Mesenteric fat pad (tissue), 1 donor: ENCODE data around the gene RFWD3. TPM values are rescaled to one million over a fixed set of nuclear protein-coding genes. Genes with fewer than 3 reads are reported as not detected.
"Not testable (repeated sequence)": the region's sequence is repeated elsewhere in the genome, so short reads cannot be mapped to it uniquely, and the experiment has no call there.

ENCODE experiments used
- DNase-seq: peaks from one replicate; pipeline ENCODE4 v3.0.0-alpha.2; 2020; ENCODE audit warnings: low spot score
- long read RNA-seq: library from polyadenylated mRNA; unstranded; transcript quantifications from one replicate; pipeline ENCODE4 v2.0.0, GENCODE V29; 2020
- total RNA-seq: library from RNA; stranded (reverse); fragmentation: NEBNext Ultra II Directional; extraction: Animal tissue kit (Norgen Biotek cat#: 25700); gene quantifications from one replicate; pipeline ENCODE4 v1.2.1, GENCODE V29; 2021
- donor health status: DM: yes; HTN: yes; CAD: no.

Gene RFWD3, protein sequence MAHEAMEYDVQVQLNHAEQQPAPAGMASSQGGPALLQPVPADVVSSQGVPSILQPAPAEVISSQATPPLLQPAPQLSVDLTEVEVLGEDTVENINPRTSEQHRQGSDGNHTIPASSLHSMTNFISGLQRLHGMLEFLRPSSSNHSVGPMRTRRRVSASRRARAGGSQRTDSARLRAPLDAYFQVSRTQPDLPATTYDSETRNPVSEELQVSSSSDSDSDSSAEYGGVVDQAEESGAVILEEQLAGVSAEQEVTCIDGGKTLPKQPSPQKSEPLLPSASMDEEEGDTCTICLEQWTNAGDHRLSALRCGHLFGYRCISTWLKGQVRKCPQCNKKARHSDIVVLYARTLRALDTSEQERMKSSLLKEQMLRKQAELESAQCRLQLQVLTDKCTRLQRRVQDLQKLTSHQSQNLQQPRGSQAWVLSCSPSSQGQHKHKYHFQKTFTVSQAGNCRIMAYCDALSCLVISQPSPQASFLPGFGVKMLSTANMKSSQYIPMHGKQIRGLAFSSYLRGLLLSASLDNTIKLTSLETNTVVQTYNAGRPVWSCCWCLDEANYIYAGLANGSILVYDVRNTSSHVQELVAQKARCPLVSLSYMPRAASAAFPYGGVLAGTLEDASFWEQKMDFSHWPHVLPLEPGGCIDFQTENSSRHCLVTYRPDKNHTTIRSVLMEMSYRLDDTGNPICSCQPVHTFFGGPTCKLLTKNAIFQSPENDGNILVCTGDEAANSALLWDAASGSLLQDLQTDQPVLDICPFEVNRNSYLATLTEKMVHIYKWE
- 14.7 TPM for total RNA-seq
- long read RNA-seq, partial matches to known transcripts = 2 of 6 reads
- long read RNA-seq, other reads (novel, unspliced or antisense) = 2 of 6 reads

GRCh38 chr16:74666425-74667254 is at the start of gene RFWD3:
Gene RFWD3, minus strand, starts transcription at chr16:74666877. Its CDS starts 5,428 bp downstream, at chr16:74661449.
- peak; percentile 96 for DNase-seq

DNA sequence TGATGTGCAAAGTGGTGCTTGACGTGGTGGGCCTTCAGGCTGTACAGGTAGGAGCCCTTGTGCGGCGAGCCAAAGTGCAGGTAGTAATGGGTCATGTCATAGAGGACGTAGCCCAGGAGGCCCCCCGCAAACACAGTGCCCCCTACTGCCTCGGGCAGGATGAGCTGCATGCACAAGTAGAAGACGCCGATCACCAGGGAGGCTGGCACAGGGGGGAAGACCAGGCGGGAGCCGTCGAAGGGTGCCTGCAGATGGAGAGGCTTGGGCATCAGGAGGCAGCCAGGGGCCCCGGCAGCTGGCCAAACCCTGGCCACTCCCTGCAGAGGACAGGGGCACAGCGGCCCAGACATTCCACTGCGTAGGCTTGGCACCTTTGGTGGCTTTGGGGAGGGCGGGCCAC is 49.7 kb upstream of the RFWD3 start:
- no peak for DNase-seq

DNA sequence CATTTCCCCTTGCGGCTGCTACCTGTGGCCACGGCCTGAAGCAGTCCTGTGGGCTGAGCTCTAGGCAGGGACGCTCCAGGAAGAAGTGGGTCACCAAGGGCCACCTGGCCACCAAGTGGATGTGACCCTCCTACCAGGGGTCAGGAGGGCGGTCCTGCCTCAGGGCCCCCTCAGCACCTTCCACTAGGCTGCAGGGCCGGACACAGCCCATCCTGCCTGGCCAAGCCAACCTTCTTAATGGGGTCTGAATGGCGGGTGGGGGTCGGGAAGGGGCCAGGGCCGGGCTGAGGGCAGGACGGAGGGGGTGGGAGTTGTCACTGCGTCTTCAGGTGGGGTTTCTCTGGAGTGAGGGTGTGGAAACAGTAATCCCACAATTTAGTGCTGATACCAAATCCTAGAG is 47.2 kb upstream of the RFWD3 start:
- no peak for DNase-seq

DNA sequence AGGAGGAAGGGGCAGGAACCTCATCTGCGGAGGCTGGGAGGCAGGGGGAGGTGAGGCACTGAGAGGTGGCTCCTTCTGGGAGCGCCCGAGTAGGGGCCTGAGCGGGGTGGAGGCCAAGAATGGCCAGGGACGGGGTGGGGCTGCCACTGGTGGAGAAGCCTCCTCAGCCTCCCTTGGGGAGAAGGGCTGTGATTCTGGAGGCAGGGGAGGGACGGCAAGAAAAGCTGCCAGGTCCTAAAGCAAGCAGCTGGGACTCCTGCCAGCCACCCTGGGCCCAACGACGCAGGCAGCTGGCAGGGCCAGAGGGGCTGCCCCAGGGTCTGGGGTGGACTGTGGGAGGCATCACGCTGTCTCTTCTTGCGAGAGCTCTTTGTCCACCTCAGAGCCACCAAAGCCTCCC is 46.6 kb upstream of the RFWD3 start:
- DNase-seq = peak; percentile 84

GRCh38 chr16:74711938-74712337 is 45.3 kb upstream of the RFWD3 start:
- DNase-seq = peak; percentile 86

GRCh38 chr16:74710401-74710800 is 43.7 kb upstream of the RFWD3 start:
- DNase-seq = peak; percentile 65

- peak; percentile 91 for DNase-seq
These were observed 42.8 kb upstream of the RFWD3 start for GRCh38 chr16:74709441-74709877.

GRCh38 chr16:74700438-74701225 is 34.0 kb upstream of the RFWD3 start, which contains the start of gene MLKL:
Gene MLKL, minus strand, starts transcription at chr16:74700862. Its CDS starts 5,105 bp downstream, at chr16:74695757.
- peak; percentile 91 for DNase-seq

GRCh38 chr16:74700116-74700437 is 33.4 kb upstream of the RFWD3 start:
- DNase-seq = peak; percentile 89

DNA sequence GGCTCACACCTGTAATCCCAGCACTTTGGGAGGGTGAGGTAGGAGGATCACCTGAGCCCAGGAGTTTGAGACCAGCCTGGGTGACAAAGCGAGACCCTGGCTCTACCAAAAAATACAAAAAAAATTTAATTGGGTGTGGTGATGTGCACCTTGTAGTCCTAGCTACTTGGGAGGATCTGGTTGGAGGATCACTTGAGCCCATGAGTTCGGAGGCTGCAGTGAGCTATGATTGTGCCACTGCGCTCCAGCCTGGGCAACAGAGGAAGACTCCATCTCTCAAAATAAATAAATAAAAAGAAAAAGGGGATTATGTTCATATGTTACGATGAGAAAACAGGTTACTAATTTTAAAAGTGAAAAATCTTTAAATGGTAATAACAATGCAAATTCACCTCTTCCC is 33.0 kb upstream of the RFWD3 start:
- peak; percentile 20 for DNase-seq

DNA sequence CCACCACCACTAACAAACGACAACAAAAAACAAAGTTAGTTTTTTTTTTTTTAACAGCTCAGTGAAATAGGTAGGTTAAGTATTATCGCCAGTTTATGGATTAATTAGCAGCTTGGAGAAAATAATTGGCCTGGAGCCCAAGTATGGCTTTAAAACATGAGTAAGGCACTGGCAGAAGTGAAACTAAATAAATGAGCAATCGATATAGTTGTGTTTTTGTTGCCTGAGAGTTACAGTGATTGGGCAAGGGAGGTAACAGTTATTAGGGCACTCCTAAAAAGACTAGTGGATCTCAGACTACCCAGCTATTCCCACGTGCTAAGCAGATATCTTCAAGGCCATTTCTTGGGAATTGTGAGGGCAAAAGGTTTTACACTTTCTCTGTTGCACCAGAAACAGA is 31.5 kb upstream of the RFWD3 start:
- no peak for DNase-seq

- DNase-seq = peak; percentile 89
These were observed 29.1 kb upstream of the RFWD3 start for GRCh38 chr16:74695450-74696422.

GRCh38 chr16:74691093-74691855 is 24.6 kb upstream of the RFWD3 start:
- DNase-seq = no peak

DNA sequence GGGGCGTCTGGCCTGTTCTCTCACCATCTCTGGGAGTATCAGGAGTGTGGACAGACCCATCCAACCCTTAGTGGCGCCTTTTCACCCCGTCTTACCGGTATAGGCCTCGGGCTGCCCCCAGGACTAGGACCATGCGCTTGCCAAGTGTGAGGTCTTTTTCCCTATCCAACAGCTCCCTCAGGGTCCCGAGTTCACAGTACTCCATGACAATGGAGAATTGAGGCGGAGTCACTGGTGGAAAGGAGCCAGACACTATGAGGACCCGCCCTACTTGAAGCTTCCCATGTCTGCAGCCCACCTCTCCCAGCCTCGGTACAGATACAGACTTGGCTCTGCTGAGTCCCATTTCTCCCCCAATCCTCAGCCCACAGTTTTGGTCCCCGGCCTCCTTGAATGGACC is 15.9 kb upstream of the RFWD3 start:
- no peak for DNase-seq

DNA sequence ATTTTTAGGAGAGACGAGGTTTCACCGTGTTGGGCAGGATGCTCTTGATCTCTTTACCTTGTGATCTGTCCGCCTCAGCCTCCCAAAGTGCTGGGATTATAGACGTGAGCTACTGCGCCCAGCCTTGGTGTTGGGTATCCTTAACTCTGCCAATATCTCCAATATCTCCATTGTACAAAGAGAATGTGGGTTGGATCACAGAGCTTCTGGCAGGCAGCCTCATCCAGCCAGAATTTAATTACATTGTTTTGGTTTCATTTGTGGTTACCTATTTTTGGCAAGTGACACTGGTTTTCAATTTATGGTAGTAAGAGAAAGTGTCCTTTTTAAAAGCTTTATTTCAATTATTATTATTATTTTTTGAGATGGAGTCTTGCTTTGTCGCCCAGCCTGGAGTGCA is 14.0 kb upstream of the RFWD3 start:
- DNase-seq = no peak

- DNase-seq = no peak
These were observed 13.3 kb upstream of the RFWD3 start for GRCh38 chr16:74679983-74680382.

DNA sequence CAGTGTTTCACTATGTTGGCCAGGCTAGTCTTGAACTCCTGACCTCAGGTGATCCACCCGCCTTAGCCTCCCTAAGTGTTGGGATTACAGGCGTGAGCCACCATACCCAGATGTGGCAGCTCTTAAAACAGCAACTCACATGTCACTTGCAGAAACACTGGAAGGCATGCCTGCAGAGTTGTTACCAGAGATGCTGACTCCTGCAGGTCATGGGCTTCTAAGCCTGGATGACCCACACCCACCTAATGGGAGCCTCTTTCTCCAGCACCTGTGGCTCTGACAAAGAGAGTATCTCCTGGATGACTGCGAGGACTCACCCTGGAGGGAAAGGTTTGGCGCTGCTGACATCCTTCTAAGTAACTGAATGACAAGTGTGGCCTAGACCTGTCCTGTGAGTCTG is 11.2 kb upstream of the RFWD3 start:
- no peak for DNase-seq

DNA sequence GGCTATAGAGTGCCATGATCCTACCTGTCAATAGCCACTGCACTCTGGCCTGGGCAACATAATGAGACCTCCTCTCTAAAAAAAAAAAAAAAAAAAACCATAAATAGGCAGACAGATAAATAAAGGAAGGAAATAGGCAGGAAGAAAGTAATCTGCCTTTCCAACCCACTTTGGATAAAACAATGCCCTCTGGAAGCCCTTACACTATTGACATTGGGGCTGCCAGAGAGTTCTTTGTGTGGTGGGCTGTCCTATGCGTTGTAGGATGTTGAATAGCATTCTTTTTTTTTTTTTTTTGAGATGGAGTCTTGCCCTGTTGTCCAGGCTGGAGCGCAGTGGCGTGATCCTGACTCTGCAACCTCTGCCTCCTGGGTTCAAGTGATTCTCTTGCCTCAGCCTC is 7.2 kb upstream of the RFWD3 start:
- no peak for DNase-seq

DNA sequence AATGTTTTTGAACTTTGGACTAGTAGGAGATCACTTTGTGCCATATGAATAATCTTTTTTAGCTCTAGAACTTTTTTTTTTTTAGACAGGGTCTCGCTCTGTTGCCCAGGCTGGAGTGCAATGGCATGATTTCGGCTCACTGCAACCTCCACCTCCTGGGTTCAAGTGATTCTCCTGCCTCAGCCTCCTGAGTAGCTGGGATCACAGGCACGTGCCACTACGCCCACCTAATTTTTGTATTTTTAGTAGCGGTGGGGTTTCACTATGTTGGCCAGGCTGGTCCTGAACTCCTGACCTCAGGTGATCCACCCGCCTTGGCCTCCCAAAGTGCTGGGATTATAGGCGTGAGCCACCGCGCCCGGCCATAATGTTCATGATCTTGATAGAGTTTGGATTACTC is 2.2 kb upstream of the RFWD3 start:
- DNase-seq = not testable (repeated sequence)
